Coronary artery (tissue), 2 donors: ENCODE results near the gene BCL6B.

Experiments used
- DNase-seq: peaks from one replicate; pipeline ENCODE4 v3.0.0-alpha.2; 2017; ENCODE audit warnings: low spot score
- H3K27ac ChIP-seq, 2 donors: fragments of 200-600 bp; sonication (generic); one replicate each; pipeline ENCODE4 v1.5.1; 2016 to 2019
- H3K4me3 ChIP-seq: fragments of 200-600 bp; sonication (generic); 2 replicates; pipeline ENCODE4 v1.5.1; 2016; ENCODE audit warnings: mild to moderate bottlenecking, moderate library complexity
- TF ChIP-seq, protein P1 (sequence below): fragments of 200-600 bp; sonication (generic); IDR thresholded peaks from one replicate; pipeline ENCODE4 v1.5.1; 2019; ENCODE audit warnings: antibody characterized with exemption

The BCL6B gene

GRCh38 chr17:7068268-7068667 lies 45.4 kb downstream of the BCL6B start:
- no peak for DNase-seq
- Histone ChIP-seq H3K4me3 (no peak overlapping the region), H3K27ac (no peak overlapping the region)
- TF ChIP-seq, protein P1, sequence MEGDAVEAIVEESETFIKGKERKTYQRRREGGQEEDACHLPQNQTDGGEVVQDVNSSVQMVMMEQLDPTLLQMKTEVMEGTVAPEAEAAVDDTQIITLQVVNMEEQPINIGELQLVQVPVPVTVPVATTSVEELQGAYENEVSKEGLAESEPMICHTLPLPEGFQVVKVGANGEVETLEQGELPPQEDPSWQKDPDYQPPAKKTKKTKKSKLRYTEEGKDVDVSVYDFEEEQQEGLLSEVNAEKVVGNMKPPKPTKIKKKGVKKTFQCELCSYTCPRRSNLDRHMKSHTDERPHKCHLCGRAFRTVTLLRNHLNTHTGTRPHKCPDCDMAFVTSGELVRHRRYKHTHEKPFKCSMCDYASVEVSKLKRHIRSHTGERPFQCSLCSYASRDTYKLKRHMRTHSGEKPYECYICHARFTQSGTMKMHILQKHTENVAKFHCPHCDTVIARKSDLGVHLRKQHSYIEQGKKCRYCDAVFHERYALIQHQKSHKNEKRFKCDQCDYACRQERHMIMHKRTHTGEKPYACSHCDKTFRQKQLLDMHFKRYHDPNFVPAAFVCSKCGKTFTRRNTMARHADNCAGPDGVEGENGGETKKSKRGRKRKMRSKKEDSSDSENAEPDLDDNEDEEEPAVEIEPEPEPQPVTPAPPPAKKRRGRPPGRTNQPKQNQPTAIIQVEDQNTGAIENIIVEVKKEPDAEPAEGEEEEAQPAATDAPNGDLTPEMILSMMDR, result no peak

- H3K27ac ChIP-seq, result no peak overlapping the region
- no peak overlapping the region for H3K4me3 ChIP-seq
- DNase-seq, result no peak
- TF ChIP-seq, protein P1, result no peak
Measured at GRCh38 chr17:7070712-7071111, 47.9 kb downstream of the BCL6B start.

- no peak overlapping the region for H3K27ac ChIP-seq
- no peak for DNase-seq
- no peak overlapping the region for H3K4me3 ChIP-seq
- TF ChIP-seq, protein P1, result no peak
Measured at GRCh38 chr17:7072406-7072805, 49.6 kb downstream of the BCL6B start.

GRCh38 chr17:7074931-7075330 lies 52.1 kb downstream of the BCL6B start:
- no peak overlapping the region for H3K27ac ChIP-seq
- no peak overlapping the region for H3K4me3 ChIP-seq
- no peak for DNase-seq
- TF ChIP-seq, protein P1, result no peak

DNA sequence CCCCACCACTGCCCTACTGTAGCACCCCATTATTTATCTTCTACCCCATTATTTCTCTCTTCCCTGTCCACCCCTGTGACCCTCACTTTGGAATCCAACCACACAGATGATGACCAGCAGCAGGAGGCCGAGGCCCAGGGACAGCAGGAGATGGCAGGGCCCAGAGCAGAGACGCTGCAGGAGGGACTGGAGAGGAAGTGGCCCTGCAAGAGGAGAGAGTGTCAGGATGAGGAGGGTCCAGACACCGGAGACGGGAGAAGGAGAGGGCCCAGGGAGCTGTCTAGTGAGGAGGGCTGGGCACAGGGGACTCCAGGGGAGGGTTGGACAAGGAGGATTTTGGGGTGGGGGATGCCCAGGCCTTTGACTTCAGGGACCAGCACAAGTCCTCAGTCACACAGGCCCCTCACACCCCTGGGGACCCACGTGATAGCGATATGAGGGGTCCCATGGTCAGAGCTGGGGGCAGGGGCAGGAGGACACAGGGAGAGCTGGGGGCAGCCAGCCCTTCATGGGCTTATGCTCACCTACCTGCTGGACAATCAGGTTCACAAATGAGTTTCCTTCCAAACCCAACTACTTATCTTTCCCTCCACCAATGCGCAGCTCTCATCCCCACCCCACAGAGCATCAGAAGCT lies 55.2 kb downstream of the BCL6B start:
- Histone ChIP-seq H3K4me3 (no peak overlapping the region), H3K27ac (no peak overlapping the region)
- TF ChIP-seq, protein P1, result no peak
- no peak for DNase-seq

DNA sequence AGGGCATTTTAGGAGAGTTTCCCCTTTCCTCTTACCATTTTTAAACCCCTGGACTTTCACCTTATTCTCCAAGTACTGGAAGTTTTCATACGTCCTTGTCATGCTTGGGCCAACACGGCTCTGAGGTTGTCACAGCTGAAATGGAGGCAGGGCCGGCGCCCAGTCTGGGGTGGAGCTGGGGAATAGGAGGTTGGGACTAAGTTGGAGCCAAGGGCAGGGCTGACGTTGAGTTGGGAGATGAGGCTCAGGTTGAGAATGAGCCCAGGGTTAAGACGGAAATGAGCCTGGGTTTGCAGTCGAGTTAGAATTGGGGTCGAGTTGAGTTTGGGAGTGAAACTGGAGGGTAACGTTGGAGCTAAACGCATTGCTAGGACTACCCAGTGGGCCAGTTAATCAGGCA lies 55.9 kb downstream of the BCL6B start:
- TF ChIP-seq, protein P1, result no peak
- no peak for DNase-seq
- no peak overlapping the region for H3K4me3 ChIP-seq
- no peak overlapping the region for H3K27ac ChIP-seq
